ENCODE data around the gene WASF1.

Gene WASF1

DNA sequence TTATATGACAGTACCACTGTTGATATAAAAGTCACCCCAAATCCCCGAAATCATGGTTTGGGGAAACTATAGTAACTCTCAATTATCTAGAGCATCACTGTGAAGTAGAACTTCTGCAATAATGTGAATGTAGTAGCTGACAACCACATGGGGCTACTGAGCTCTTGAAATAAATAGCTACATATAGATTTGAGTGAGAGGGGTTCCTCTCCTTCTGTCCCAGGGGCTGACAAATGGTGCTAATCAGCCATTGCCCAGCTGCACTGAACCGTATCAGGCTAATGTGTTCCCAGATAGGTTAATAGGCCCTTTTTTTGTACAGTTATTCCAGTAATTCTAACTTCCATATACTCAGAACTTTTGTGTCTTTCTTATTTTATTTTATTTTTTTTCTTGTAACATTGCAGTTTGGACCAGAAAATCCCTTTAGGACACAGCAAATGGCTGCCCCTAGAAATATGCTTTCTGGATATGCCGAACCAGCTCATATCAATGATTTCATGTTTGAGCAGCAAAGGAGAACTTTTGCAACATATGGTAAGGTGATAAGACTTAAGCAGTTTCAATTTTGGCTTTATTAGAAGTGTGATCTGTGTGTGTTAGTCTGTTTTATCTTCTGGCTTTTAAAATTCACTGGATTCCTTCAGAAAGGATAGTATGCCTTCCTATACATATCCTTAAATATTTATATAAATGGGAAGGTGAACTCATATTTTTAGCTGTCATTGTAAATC is 21.8 kb upstream of the WASF1 start:
- no peak for DNase-seq (ENCODE audit: low read depth, low spot score)
- Histone ChIP-seq H3K9me3 (ENCODE audit: low read depth, low read length) (no peaks in the 10 kb centered on the region; the same call in 1 of the 2 replicates), H3K36me3 (ENCODE audit: insufficient read depth, low read length) (peaks cover 37% of the 10 kb centered on the region), H3K9ac (ENCODE audit: insufficient read length) (no peak overlapping the region), H3K27ac (0 out of 2 replicates have a peak overlapping the region, but pooled peaks have one; percentile 11), H3K4me3 (no peak overlapping the region)
- TF ChIP-seq EZH2 (IDR thresholded peaks at IDR 0.05): no peak
- no peak for TF ChIP-seq POLR2AphosphoS5 (IDR thresholded peaks at IDR 0.05; ENCODE audit: borderline replicate concordance, low read depth, low read length)
- no peak for TF ChIP-seq FOXP2 (optimal IDR thresholded peaks at IDR 0.05; ENCODE audit: control extremely low read depth, extremely low read length, insufficient read depth)

DNA sequence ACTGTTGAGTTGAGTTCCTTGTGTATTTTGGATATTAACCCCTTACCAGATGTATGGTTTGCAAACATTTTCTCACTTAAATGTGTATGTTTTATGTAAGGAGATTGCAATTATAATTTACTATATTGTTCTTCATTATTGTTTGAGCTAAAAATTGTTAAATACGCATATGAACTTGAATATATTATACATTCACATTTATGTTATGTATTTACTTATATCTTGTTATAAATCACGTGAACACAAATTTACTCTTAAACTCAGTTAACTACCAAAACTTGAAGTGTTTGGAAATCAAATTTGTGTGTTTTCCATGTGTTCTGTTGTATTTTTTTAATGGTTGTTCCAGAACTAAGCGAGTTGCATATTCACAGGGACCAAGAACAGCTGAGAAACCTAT is 19.1 kb upstream of the WASF1 start:
- H3K9ac ChIP-seq (ENCODE audit: insufficient read length): no peak overlapping the region
- no peaks in the 10 kb centered on the region; the same call in 1 of the 2 replicates for H3K9me3 ChIP-seq (ENCODE audit: low read depth, low read length)
- no peak for DNase-seq (ENCODE audit: low read depth, low spot score)
- H3K27ac ChIP-seq: no peak overlapping the region
- TF ChIP-seq POLR2AphosphoS5 (IDR thresholded peaks at IDR 0.05; ENCODE audit: borderline replicate concordance, low read depth, low read length) (no peak), FOXP2 (optimal IDR thresholded peaks at IDR 0.05; ENCODE audit: control extremely low read depth, extremely low read length, insufficient read depth) (no peak), EZH2 (IDR thresholded peaks at IDR 0.05) (no peak)
- no peak overlapping the region for H3K4me3 ChIP-seq
- peaks cover 52% of the 10 kb centered on the region for H3K36me3 ChIP-seq (ENCODE audit: insufficient read depth, low read length)

DNA sequence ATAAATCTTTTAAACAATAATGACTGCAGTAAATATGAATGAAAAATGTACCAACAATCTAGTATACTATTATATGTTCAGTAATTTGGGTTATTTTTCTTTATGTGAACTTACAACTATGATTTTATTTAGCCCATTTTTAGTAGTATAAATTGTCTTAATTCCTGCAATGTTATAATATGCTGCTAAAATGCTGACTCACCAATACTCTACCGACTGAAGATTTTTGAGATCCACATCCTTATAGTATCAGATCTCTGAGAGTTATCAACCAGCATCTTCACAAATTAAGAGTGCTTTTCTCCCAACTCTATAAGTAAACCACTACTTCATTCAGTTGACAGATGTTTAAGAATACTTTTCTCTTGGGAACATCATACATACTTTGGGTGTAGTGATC is 17.4 kb upstream of the WASF1 start:
- no peak overlapping the region for H3K4me3 ChIP-seq
- no peak overlapping the region; the same call in 1 of the 2 replicates for H3K27ac ChIP-seq
- H3K9me3 ChIP-seq (ENCODE audit: low read depth, low read length): no peaks in the 10 kb centered on the region; the same call in 1 of the 2 replicates
- TF ChIP-seq FOXP2 (optimal IDR thresholded peaks at IDR 0.05; ENCODE audit: control extremely low read depth, extremely low read length, insufficient read depth) (no peak), EZH2 (IDR thresholded peaks at IDR 0.05) (no peak), POLR2AphosphoS5 (IDR thresholded peaks at IDR 0.05; ENCODE audit: borderline replicate concordance, low read depth, low read length) (no peak)
- no peak for DNase-seq (ENCODE audit: low read depth, low spot score)
- H3K36me3 ChIP-seq (ENCODE audit: insufficient read depth, low read length): peaks cover 54% of the 10 kb centered on the region
- H3K9ac ChIP-seq (ENCODE audit: insufficient read length): no peak overlapping the region

DNA sequence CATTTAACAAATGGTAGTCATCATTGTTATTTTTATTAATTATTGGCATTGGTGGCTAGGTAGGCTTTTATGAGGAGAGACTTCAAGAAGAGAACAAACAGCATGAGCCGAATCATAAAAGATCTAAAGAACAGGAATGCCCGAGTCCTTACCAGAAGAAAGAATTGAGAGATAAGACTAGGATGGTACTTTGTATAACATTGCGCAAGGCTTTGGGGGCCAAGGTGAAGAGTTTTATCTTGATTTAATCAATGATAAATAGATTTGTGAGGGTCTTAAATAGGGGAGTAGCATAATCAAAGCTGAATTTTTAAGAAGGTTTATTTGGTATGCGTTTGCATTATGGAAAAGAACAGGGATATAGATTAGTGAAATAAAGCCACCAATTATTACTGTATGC is 16.2 kb upstream of the WASF1 start:
- no peaks in the 10 kb centered on the region; the same call in 1 of the 2 replicates for H3K9me3 ChIP-seq (ENCODE audit: low read depth, low read length)
- peaks cover 50% of the 10 kb centered on the region for H3K36me3 ChIP-seq (ENCODE audit: insufficient read depth, low read length)
- TF ChIP-seq FOXP2 (optimal IDR thresholded peaks at IDR 0.05; ENCODE audit: control extremely low read depth, extremely low read length, insufficient read depth) (no peak), POLR2AphosphoS5 (IDR thresholded peaks at IDR 0.05; ENCODE audit: borderline replicate concordance, low read depth, low read length) (no peak), EZH2 (IDR thresholded peaks at IDR 0.05) (no peak)
- H3K9ac ChIP-seq (ENCODE audit: insufficient read length): no peak overlapping the region
- H3K27ac ChIP-seq: no peak overlapping the region
- DNase-seq (ENCODE audit: low read depth, low spot score): no peak
- no peak overlapping the region for H3K4me3 ChIP-seq

DNA sequence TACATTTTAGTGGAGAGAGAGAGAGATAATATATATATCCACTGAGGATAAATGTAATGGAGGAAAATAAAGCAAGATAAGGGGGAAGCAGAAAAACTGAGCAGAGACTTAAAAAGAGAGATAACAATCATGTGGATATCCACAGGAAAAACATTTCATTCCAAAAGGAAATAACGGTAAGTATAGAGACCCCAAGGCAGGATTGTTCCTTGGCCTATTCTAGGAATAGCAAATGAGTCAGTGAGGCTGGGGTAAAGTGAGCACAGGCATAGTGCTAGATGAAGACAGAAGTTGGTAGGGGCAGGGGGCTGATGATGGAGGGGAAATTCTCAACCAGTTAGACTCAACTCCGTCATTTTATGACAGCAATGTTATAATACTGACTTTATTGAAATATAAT is 12.0 kb upstream of the WASF1 start:
- Histone ChIP-seq H3K4me3 (no peak overlapping the region), H3K9me3 (ENCODE audit: low read depth, low read length) (0 out of 2 replicates have a peak, but pooled peaks cover 3% of the 10 kb centered on the region), H3K27ac (no peak overlapping the region), H3K9ac (ENCODE audit: insufficient read length) (no peak overlapping the region), H3K36me3 (ENCODE audit: insufficient read depth, low read length) (peaks cover 50% of the 10 kb centered on the region)
- DNase-seq (ENCODE audit: low read depth, low spot score): no peak
- TF ChIP-seq POLR2AphosphoS5 (IDR thresholded peaks at IDR 0.05; ENCODE audit: borderline replicate concordance, low read depth, low read length) (no peak), FOXP2 (optimal IDR thresholded peaks at IDR 0.05; ENCODE audit: control extremely low read depth, extremely low read length, insufficient read depth) (no peak), EZH2 (IDR thresholded peaks at IDR 0.05) (no peak)

DNA sequence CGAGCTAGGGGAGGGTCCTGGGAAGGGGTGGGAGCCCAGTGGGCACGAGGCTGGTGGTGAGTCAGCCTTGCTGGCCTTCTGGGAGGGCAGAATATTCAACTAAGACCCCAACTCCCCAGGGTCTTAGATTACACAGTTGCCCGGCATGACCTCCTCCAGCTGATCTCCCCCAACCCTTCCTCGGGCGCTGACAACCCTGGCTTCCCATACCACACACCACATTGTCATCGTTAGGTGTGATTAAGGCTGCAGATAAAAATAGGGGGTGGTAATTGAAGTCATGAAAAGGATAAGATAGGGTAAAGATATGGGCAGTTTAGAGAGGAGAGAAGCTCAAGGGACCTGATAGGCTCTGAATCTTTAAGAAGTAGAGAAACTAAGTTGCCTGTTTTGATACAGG is 11.3 kb upstream of the WASF1 start:
- H3K9me3 ChIP-seq (ENCODE audit: low read depth, low read length): 0 out of 2 replicates have a peak, but pooled peaks cover 3% of the 10 kb centered on the region
- no peak overlapping the region for H3K4me3 ChIP-seq
- TF ChIP-seq POLR2AphosphoS5 (IDR thresholded peaks at IDR 0.05; ENCODE audit: borderline replicate concordance, low read depth, low read length) (no peak), EZH2 (IDR thresholded peaks at IDR 0.05) (no peak), FOXP2 (optimal IDR thresholded peaks at IDR 0.05; ENCODE audit: control extremely low read depth, extremely low read length, insufficient read depth) (no peak)
- DNase-seq (ENCODE audit: low read depth, low spot score): no peak
- H3K36me3 ChIP-seq (ENCODE audit: insufficient read depth, low read length): peaks cover 47% of the 10 kb centered on the region
- H3K9ac ChIP-seq (ENCODE audit: insufficient read length): no peak overlapping the region
- no peak overlapping the region for H3K27ac ChIP-seq

DNA sequence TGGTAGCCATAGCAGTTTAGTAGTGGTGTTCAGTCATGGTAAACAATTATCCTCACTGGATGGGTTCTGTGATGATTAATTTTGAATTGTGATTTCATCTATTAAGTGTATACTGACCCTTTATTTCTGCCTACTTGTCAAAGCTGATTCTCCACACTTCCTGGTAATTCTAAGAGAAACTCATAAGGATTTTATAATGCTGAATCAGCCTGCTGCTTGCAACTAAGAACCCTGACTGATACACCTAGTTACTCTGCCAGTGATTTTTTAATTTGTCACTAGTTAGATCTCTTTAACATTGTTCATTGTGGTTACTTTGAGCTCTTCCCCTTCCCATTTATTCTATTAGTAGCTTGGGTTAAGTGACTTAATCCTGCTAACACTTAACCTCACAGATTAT is 9.3 kb upstream of the WASF1 start:
- Histone ChIP-seq H3K4me3 (no peak overlapping the region), H3K9ac (ENCODE audit: insufficient read length) (no peak overlapping the region), H3K27ac (peak overlapping the region; percentile 27; the same call in 1 of the 2 replicates), H3K9me3 (ENCODE audit: low read depth, low read length) (0 out of 2 replicates have a peak, but pooled peaks cover 3% of the 10 kb centered on the region), H3K36me3 (ENCODE audit: insufficient read depth, low read length) (peaks cover 31% of the 10 kb centered on the region)
- no peak for DNase-seq (ENCODE audit: low read depth, low spot score)
- no peak for TF ChIP-seq FOXP2 (optimal IDR thresholded peaks at IDR 0.05; ENCODE audit: control extremely low read depth, extremely low read length, insufficient read depth)
- no peak for TF ChIP-seq EZH2 (IDR thresholded peaks at IDR 0.05)
- no peak for TF ChIP-seq POLR2AphosphoS5 (IDR thresholded peaks at IDR 0.05; ENCODE audit: borderline replicate concordance, low read depth, low read length)

DNA sequence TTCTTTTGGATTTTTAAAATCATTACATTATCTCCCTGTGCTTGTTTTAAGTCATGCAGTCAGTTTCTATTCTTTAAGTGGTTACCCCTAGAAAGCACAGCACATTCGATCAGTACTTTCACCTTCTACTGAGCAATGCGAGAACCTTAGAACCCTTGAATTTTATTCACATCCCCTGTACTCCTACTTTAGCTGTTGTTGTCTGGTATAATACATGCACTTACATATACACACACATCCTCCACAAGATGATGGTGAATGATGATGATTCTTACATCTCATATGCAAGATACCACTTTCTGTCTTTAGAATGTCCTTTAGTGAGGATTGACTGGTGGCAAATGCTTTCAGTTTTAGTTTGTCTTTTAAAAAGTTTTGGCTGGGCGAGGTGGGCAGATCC is 6.4 kb upstream of the WASF1 start:
- DNase-seq (ENCODE audit: low read depth, low spot score): no peak
- Histone ChIP-seq H3K27ac (peak overlapping the region; percentile 58; the same call in 1 of the 2 replicates), H3K36me3 (ENCODE audit: insufficient read depth, low read length) (peaks cover 22% of the 10 kb centered on the region; the same call in 1 of the 2 replicates), H3K4me3 (no peak overlapping the region), H3K9me3 (ENCODE audit: low read depth, low read length) (0 out of 2 replicates have a peak, but pooled peaks cover 3% of the 10 kb centered on the region), H3K9ac (ENCODE audit: insufficient read length) (no peak overlapping the region)
- TF ChIP-seq EZH2 (IDR thresholded peaks at IDR 0.05) (no peak), FOXP2 (optimal IDR thresholded peaks at IDR 0.05; ENCODE audit: control extremely low read depth, extremely low read length, insufficient read depth) (no peak), POLR2AphosphoS5 (IDR thresholded peaks at IDR 0.05; ENCODE audit: borderline replicate concordance, low read depth, low read length) (no peak)
